ENCODE results near the gene FAM163A. TPM values are rescaled to one million over a fixed set of nuclear protein-coding genes. Genes with fewer than 3 reads are reported as not detected.

Gene FAM163A
- total RNA-seq, 4 donors from 2014 or later, result 0.44 TPM; not detected in 3

- DNase-seq (ENCODE audit: low spot score in 2 of 2), result no peak
- 64 to 79% methylated on average over 1 of the region's 1 CpG for WGBS, 2 donors
- no peak for TF ChIP-seq EP300 (IDR thresholded peaks at IDR 0.05)
- Histone ChIP-seq H3K27me3 (peaks cover 0 to 5% of the 10 kb centered on the region in 2 donors), H3K9me3 (peaks cover 0 to 6% (median 1%) of the 10 kb centered on the region in 4 donors), H3K27ac (no peak overlapping the region), H3K36me3 (no peaks in the 10 kb centered on the region), H3K4me1 (no peaks in the 10 kb centered on the region), H3K4me3 (no peak overlapping the region)
These were observed 7.5 kb downstream of the FAM163A start for GRCh38 chr1:179750630-179751029.

- Histone ChIP-seq H3K4me1 (no peaks in the 10 kb centered on the region), H3K27ac (no peak overlapping the region), H3K4me3 (no peak overlapping the region), H3K27me3 (no peaks in the 10 kb centered on the region), H3K36me3 (no peaks in the 10 kb centered on the region), H3K9me3 (peaks cover 0 to 6% (median 1%) of the 10 kb centered on the region in 4 donors)
- no peak for TF ChIP-seq POLR2A (IDR thresholded peaks at IDR 0.05)
- TF ChIP-seq CTCF (IDR thresholded peaks at IDR 0.05), result no peak
- no peak for TF ChIP-seq EP300 (IDR thresholded peaks at IDR 0.05)
- no peak for DNase-seq (ENCODE audit: low spot score in 2 of 2)
These were observed 10.0 kb downstream of the FAM163A start for GRCh38 chr1:179753061-179753460.

GRCh38 chr1:179754041-179754624 is 11.0 kb downstream of the FAM163A start:
- no peaks in the 10 kb centered on the region for H3K36me3 ChIP-seq
- peaks cover 0 to 6% (median 1%) of the 10 kb centered on the region in 4 donors for H3K9me3 ChIP-seq
- H3K4me3 ChIP-seq, result no peak overlapping the region
- no peak overlapping the region for H3K27ac ChIP-seq
- no peak for DNase-seq (ENCODE audit: low spot score in 2 of 2)
- no peaks in the 10 kb centered on the region for H3K4me1 ChIP-seq
- no peaks in the 10 kb centered on the region for H3K27me3 ChIP-seq
- TF ChIP-seq CTCF (IDR thresholded peaks at IDR 0.05) (no peak), EP300 (IDR thresholded peaks at IDR 0.05) (no peak), POLR2A (IDR thresholded peaks at IDR 0.05) (no peak)
- WGBS, 2 donors, result 83 to 85% methylated on average over 4 of the region's 4 CpGs

GRCh38 chr1:179757933-179758332 is 14.8 kb downstream of the FAM163A start:
- WGBS, 2 donors, result 53 to 64% methylated on average over 4 of the region's 4 CpGs
- no peak overlapping the region for H3K4me3 ChIP-seq
- H3K27ac ChIP-seq, result no peak overlapping the region
- no peaks in the 10 kb centered on the region for H3K9me3 ChIP-seq
- H3K36me3 ChIP-seq, result no peaks in the 10 kb centered on the region
- DNase-seq (ENCODE audit: low spot score in 2 of 2), result no peak
- no peaks in the 10 kb centered on the region for H3K27me3 ChIP-seq
- H3K4me1 ChIP-seq, result peaks cover 0 to 11% (median 0%) of the 10 kb centered on the region in 4 donors
- TF ChIP-seq EP300 (IDR thresholded peaks at IDR 0.05) (no peak), POLR2A (IDR thresholded peaks at IDR 0.05) (no peak), CTCF (IDR thresholded peaks at IDR 0.05) (no peak)

- no peaks in the 10 kb centered on the region for H3K36me3 ChIP-seq
- DNase-seq (ENCODE audit: low spot score in 2 of 2), result no peak
- TF ChIP-seq EP300 (IDR thresholded peaks at IDR 0.05) (no peak), CTCF (IDR thresholded peaks at IDR 0.05) (no peak), POLR2A (IDR thresholded peaks at IDR 0.05) (no peak)
- no peaks in the 10 kb centered on the region for H3K27me3 ChIP-seq
- H3K9me3 ChIP-seq, result no peaks in the 10 kb centered on the region
- no peak overlapping the region for H3K27ac ChIP-seq
- peaks cover 0 to 11% (median 0%) of the 10 kb centered on the region in 4 donors for H3K4me1 ChIP-seq
- no peak overlapping the region for H3K4me3 ChIP-seq
- WGBS, 2 donors, result 37 to 43% methylated on average over 2 of the region's 2 CpGs
These were observed 17.4 kb downstream of the FAM163A start for GRCh38 chr1:179760521-179760920.

Data from tibial nerve (tissue), 4 donors.